Mesenchymal stem cell (in vitro differentiated cells and primary cell): ENCODE results near the gene MRNIP.

Experiments used
- DNase-seq: peaks from one replicate; pipeline ENCODE4 v3.0.0-alpha.2; 2013
- H2AFZ ChIP-seq: one replicate; pipeline ENCODE4 v1.6.1; 2013; ENCODE audit warnings: low read depth, mild to moderate bottlenecking, control low read depth, inconsistent platforms, low read length, moderate library complexity
- H2AK5ac ChIP-seq: 2 replicates; pipeline ENCODE4 v1.6.1; 2013; ENCODE audit warnings: low read length, moderate library complexity, mild to moderate bottlenecking, inconsistent platforms; ENCODE audit not compliant: severe bottlenecking
- H2BK120ac ChIP-seq: one replicate; pipeline ENCODE4 v1.6.1; 2013; ENCODE audit warnings: low read depth, mild to moderate bottlenecking, inconsistent platforms, low read length, moderate library complexity
- H2BK12ac ChIP-seq, 2 experiments: one replicate each; pipeline ENCODE4 v1.6.1; 2013; ENCODE audit warnings: inconsistent platforms in 2 of 2, low read length in 2 of 2, mild to moderate bottlenecking in 2 of 2, moderate library complexity in 2 of 2, control low read depth in 1 of 2
- H2BK15ac ChIP-seq: one replicate; pipeline ENCODE4 v1.6.1; 2013; ENCODE audit warnings: mild to moderate bottlenecking, low read depth, inconsistent platforms; ENCODE audit not compliant: poor library complexity, severe bottlenecking
- H2BK5ac ChIP-seq: 2 replicates; pipeline ENCODE4 v1.6.1; 2013; ENCODE audit warnings: low read depth, mild to moderate bottlenecking, low read length, control low read depth, inconsistent platforms; ENCODE audit not compliant: poor library complexity, severe bottlenecking
- H3K14ac ChIP-seq, 2 experiments: one replicate each; pipeline ENCODE4 v1.6.1; 2013; ENCODE audit warnings: inconsistent platforms in 2 of 2, low read length in 2 of 2, control low read depth in 1 of 2, mild to moderate bottlenecking in 1 of 2, moderate library complexity in 1 of 2
- H3K18ac ChIP-seq, 2 experiments: one replicate each; pipeline ENCODE4 v1.6.1; 2013; ENCODE audit warnings: inconsistent platforms in 2 of 2, low read length in 2 of 2, control low read depth in 1 of 2, low read depth in 1 of 2, mild to moderate bottlenecking in 1 of 2
- H3K23ac ChIP-seq, 2 experiments: one replicate each; pipeline ENCODE4 v1.6.1; 2013; ENCODE audit warnings: inconsistent platforms in 2 of 2, low read length in 2 of 2, mild to moderate bottlenecking in 2 of 2, moderate library complexity in 2 of 2, control low read depth in 1 of 2
- H3K27ac ChIP-seq: 2 replicates; pipeline ENCODE4 v1.5.1; 2013; ENCODE audit warnings: mild to moderate bottlenecking, moderate library complexity, low read length, control low read depth, inconsistent platforms; ENCODE audit not compliant: poor library complexity, severe bottlenecking
- H3K27me3 ChIP-seq, 2 experiments: 2 replicates each; pipeline versions ENCODE4 v1.6.1 to v1.7.0; 2013; ENCODE audit warnings: low read length in 2 of 2, mild to moderate bottlenecking in 2 of 2, moderate library complexity in 2 of 2, control low read depth in 1 of 2, inconsistent platforms in 1 of 2; ENCODE audit not compliant: control insufficient read depth in 1 of 2, insufficient read depth in 1 of 2
- H3K36me3 ChIP-seq, 2 experiments: 2 replicates each; pipeline versions ENCODE4 v1.6.1 to v1.7.0; 2013; ENCODE audit warnings: low read length in 2 of 2, control low read depth in 1 of 2, inconsistent platforms in 1 of 2, low read depth in 1 of 2, mild to moderate bottlenecking in 1 of 2; ENCODE audit not compliant: insufficient read depth in 2 of 2, control insufficient read depth in 1 of 2
- H3K4ac ChIP-seq, 2 experiments: one replicate each; pipeline ENCODE4 v1.6.1; 2013; ENCODE audit warnings: inconsistent platforms in 2 of 2, low read length in 2 of 2, mild to moderate bottlenecking in 2 of 2, moderate library complexity in 2 of 2, control low read depth in 1 of 2, low read depth in 1 of 2
- H3K4me1 ChIP-seq: 2 replicates; pipeline ENCODE4 v1.6.1; 2013; ENCODE audit warnings: low read depth, low read length, control low read depth; ENCODE audit not compliant: control insufficient read depth, insufficient read depth
- H3K4me2 ChIP-seq: 2 replicates; pipeline ENCODE4 v1.6.1; 2013; ENCODE audit warnings: low read length, mild to moderate bottlenecking, inconsistent platforms; ENCODE audit not compliant: poor library complexity, severe bottlenecking
- H3K4me3 ChIP-seq, 2 experiments: 2 replicates each; pipeline versions ENCODE4 v1.5.1 to v1.7.0; 2013; ENCODE audit warnings: low read length in 2 of 2, mild to moderate bottlenecking in 2 of 2, control low read depth in 1 of 2, low read depth in 1 of 2; ENCODE audit not compliant: insufficient read depth in 1 of 2
- H3K79me1 ChIP-seq: replicated peaks from 2 replicates; pipeline ENCODE4 v1.6.1; 2013; ENCODE audit warnings: mild to moderate bottlenecking, control low read depth, low read length, inconsistent platforms; ENCODE audit not compliant: poor library complexity, severe bottlenecking
- H3K9ac ChIP-seq: 2 replicates; pipeline ENCODE4 v1.7.0; 2013; ENCODE audit warnings: mild to moderate bottlenecking, low read length, moderate library complexity
- H3K9me3 ChIP-seq: 2 replicates; pipeline ENCODE4 v1.7.0; 2013; ENCODE audit warnings: mild to moderate bottlenecking, low read length; ENCODE audit not compliant: control insufficient read depth
- H4K8ac ChIP-seq: one replicate; pipeline ENCODE4 v1.6.1; 2013; ENCODE audit warnings: inconsistent platforms, mild to moderate bottlenecking, low read length, moderate library complexity
- H4K91ac ChIP-seq: one replicate; pipeline ENCODE4 v1.6.1; 2013; ENCODE audit warnings: mild to moderate bottlenecking, low read length, inconsistent platforms
- WGBS: methylation state at CpG from one replicate; pipeline ENCODE4 v1.1.7; 2013; ENCODE audit warnings: mixed read lengths; 5-methylcytosine and 5-hydroxymethylcytosine counted together

Gene MRNIP

GRCh38 chr5:179854356-179854755 is 4.3 kb downstream of the MRNIP start:
- no peak overlapping the region for H2BK12ac ChIP-seq
- H2AFZ ChIP-seq: no peak overlapping the region
- no peak overlapping the region for H3K9ac ChIP-seq
- no peaks in the 10 kb centered on the region for H3K27me3 ChIP-seq
- H3K79me1 ChIP-seq: peaks cover 29% of the 10 kb centered on the region
- no peak overlapping the region for H3K18ac ChIP-seq
- DNase-seq: no peak
- no peak overlapping the region for H2AK5ac ChIP-seq
- H3K4me2 ChIP-seq: no peak overlapping the region
- no peak overlapping the region for H4K8ac ChIP-seq
- no peak overlapping the region for H3K27ac ChIP-seq
- H2BK15ac ChIP-seq: no peak overlapping the region
- peaks cover 4% of the 10 kb centered on the region for H3K4me1 ChIP-seq
- no peaks in the 10 kb centered on the region for H3K9me3 ChIP-seq
- no peak overlapping the region for H3K4me3 ChIP-seq
- H3K36me3 ChIP-seq: peaks cover 40% of the 10 kb centered on the region in 2 experiments
- H3K4ac ChIP-seq: no peak overlapping the region
- no peak overlapping the region for H2BK5ac ChIP-seq
- no peak overlapping the region for H3K14ac ChIP-seq
- WGBS: 92% methylated on average over 7 of the region's 8 CpGs
- H2BK120ac ChIP-seq: no peak overlapping the region
- H4K91ac ChIP-seq: no peak overlapping the region
- H3K23ac ChIP-seq: no peak overlapping the region

DNA sequence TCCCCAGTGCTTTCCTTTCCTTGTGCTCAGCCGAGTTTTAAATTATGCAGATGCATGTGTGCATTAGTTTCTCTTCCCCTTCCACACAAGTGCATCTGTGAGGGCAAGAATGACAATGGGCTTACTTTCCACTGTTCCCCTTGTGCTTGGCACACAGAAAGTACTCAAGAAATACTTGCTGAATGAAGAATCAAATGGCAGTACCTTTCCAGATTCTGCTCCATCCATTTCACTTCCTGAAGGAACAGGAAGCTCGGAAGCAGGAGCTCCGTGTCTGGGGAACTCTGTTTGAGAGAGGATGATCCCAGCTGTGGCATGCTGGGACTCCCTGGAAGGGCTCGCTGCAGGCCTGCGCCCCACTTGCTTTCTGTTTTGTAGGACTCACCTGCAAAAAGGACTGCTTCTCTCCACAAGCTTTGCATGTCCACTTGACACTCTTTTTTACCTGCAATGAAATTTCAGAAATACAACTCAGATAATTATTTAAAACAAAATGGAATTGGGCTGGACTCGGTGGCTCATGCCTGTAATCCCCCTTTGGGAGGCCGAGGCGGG is 5.5 kb downstream of the MRNIP start:
- 95% methylated on average over 8 of the region's 8 CpGs for WGBS
- no peak overlapping the region for H2BK5ac ChIP-seq

GRCh38 chr5:179841621-179842020 is 17.0 kb downstream of the MRNIP start:
- Histone ChIP-seq H2BK120ac (no peak overlapping the region), H2BK12ac (no peak overlapping the region), H3K23ac (no peak overlapping the region), H3K27me3 (no peaks in the 10 kb centered on the region), H3K9ac (no peak overlapping the region), H2BK15ac (no peak overlapping the region), H2AFZ (no peak overlapping the region), H2BK5ac (no peak overlapping the region), H3K36me3 (peaks cover 64 to 74% of the 10 kb centered on the region in 2 experiments), H4K91ac (no peak overlapping the region), H3K14ac (no peak overlapping the region), H3K9me3 (peaks cover 32% of the 10 kb centered on the region), H3K4me2 (no peak overlapping the region), H3K79me1 (peaks cover 2% of the 10 kb centered on the region), H3K4me1 (peaks cover 6% of the 10 kb centered on the region), H4K8ac (peak overlapping the region; percentile 30), H3K18ac (no peak overlapping the region), H3K4me3 (no peak overlapping the region), H2AK5ac (no peak overlapping the region), H3K27ac (no peak overlapping the region), H3K4ac (no peak overlapping the region)
- WGBS: 97% methylated on average over 9 of the region's 9 CpGs
- DNase-seq: no peak

More for the DNA sequence above, 5.5 kb downstream of the MRNIP start:
- Histone ChIP-seq H2AFZ (no peak overlapping the region), H3K27ac (no peak overlapping the region), H2BK120ac (no peak overlapping the region), H3K23ac (no peak overlapping the region), H2AK5ac (no peak overlapping the region), H3K36me3 (peaks cover 44 to 53% of the 10 kb centered on the region in 2 experiments), H3K4me2 (no peak overlapping the region), H3K4me3 (no peak overlapping the region), H3K4ac (no peak overlapping the region), H4K8ac (no peak overlapping the region), H3K27me3 (no peaks in the 10 kb centered on the region), H3K18ac (no peak overlapping the region), H3K14ac (no peak overlapping the region), H4K91ac (no peak overlapping the region), H3K9ac (no peak overlapping the region), H2BK12ac (no peak overlapping the region), H3K9me3 (no peaks in the 10 kb centered on the region), H3K4me1 (peaks cover 4% of the 10 kb centered on the region), H2BK15ac (no peak overlapping the region), H3K79me1 (peaks cover 25% of the 10 kb centered on the region)
- no peak for DNase-seq

DNA sequence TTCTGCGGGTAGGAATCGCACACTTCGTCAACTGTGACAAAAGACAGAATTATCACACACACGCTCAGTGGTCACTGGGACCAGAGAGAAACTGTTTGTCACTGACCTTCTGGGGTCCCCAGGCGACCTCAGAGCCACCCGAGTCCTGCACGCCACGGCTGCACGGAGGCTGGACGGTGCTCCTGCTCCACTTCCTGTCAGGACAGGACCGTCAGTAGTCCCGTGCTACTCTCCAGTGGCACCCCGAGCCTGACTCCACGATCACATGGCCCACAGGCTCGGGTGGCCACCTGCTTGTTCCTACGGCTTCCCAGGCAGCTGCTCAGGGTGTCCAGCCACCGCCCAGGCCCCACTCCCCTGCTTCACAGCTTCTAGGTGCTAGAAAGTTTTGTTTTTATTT is 17.9 kb downstream of the MRNIP start:
- H3K23ac ChIP-seq: no peak overlapping the region
- H3K4ac ChIP-seq: no peak overlapping the region
- no peak overlapping the region for H2AK5ac ChIP-seq
- no peak overlapping the region for H3K4me3 ChIP-seq
- no peak overlapping the region for H4K91ac ChIP-seq
- H3K27ac ChIP-seq: no peak overlapping the region
- H3K4me2 ChIP-seq: no peak overlapping the region
- peaks cover 12% of the 10 kb centered on the region for H3K4me1 ChIP-seq
- no peak overlapping the region for H2BK15ac ChIP-seq
- H3K18ac ChIP-seq: no peak overlapping the region
- no peak overlapping the region for H3K9ac ChIP-seq
- H3K14ac ChIP-seq: no peak overlapping the region
- peaks cover 23% of the 10 kb centered on the region for H3K9me3 ChIP-seq
- no peak for DNase-seq
- 93% methylated on average over 17 of the region's 17 CpGs for WGBS
- H2BK120ac ChIP-seq: no peak overlapping the region
- H3K27me3 ChIP-seq: no peaks in the 10 kb centered on the region
- no peak overlapping the region for H2BK5ac ChIP-seq
- peak overlapping the region; percentile 19 for H4K8ac ChIP-seq
- H3K79me1 ChIP-seq: peaks cover 2% of the 10 kb centered on the region
- no peak overlapping the region for H2BK12ac ChIP-seq
- H3K36me3 ChIP-seq: peaks cover 64 to 75% of the 10 kb centered on the region in 2 experiments
- no peak overlapping the region for H2AFZ ChIP-seq
